Astrocyte of the hippocampus (primary cell): ENCODE measurements around the gene ARPC5.

Experiments used
- DNase-seq: peaks from one replicate; pipeline ENCODE4 v3.0.0; 2011; ENCODE audit warnings: low read depth, low spot score

ARPC5 gene

DNA sequence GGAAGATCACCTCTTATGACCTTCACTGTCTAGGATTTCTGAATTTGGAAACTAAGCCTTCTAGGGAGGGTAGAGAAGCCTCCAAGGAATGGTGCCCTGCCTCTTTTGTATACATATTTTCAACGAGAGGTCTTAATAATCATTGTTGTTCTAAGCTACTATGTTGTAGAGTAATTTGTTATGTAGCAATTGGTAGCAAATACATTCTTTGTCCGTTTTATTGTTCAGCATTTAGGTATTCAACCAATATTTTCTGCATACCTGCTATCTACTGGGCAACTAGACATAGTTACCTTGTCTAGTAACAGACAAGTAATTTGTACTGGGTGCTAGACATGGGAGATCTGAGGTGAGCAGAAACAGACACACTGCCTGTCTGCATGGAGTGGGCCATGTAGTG is 24.6 kb downstream of the ARPC5 start:
- no peak for DNase-seq

DNA sequence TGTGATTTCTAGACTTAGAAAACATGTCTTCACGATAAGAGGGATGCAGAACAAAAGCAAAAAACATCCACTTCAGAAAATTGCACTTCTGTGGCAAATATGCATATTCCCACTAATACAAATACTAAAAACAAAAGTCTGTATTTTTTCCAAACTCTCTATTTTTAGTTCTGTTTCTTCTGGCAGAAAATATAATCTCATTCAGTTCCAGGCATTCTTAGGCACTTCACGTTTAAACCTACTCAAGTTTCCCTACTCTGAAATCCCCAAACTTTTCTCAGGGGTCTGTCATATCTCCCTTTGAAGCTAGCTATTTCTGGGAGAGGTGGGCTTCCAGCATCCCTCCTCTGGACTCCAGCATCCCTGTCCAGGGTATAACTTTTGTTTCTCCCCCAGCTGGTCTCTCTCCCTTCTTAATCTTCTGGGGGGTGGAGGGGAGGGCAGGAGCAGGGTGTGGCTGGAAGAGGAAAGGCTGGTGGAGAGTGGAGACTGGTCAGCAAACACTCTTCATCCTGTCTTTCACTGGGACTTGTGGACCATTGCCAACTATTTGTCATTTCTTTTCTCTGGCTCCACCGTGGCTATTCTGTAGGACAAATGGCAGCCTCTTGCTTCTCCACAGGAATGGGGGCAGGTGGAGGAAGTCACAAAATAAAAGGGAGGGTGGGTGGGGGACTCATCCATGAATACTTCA is 25.7 kb downstream of the ARPC5 start:
- peak; percentile 41 for DNase-seq

DNA sequence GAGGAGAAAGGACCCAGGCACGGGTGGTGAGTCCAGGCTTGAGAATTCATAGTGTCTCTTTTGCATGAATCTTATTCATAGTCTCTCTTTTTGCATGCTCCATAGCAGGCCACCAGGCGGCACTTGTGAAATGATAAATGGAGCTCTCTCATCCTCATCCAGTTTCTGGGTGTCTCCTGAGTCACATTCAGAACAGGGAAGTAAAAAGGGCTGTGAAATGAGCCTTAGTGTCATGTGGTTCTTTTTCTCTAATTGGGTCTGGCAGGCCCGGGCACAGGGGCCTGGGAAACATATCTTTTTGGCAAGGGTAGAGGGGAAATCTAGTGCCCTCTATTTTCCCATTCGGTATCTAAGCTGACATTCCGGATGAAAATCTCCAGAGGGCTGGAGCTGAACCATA is 26.3 kb downstream of the ARPC5 start:
- DNase-seq, result peak; percentile 32

DNA sequence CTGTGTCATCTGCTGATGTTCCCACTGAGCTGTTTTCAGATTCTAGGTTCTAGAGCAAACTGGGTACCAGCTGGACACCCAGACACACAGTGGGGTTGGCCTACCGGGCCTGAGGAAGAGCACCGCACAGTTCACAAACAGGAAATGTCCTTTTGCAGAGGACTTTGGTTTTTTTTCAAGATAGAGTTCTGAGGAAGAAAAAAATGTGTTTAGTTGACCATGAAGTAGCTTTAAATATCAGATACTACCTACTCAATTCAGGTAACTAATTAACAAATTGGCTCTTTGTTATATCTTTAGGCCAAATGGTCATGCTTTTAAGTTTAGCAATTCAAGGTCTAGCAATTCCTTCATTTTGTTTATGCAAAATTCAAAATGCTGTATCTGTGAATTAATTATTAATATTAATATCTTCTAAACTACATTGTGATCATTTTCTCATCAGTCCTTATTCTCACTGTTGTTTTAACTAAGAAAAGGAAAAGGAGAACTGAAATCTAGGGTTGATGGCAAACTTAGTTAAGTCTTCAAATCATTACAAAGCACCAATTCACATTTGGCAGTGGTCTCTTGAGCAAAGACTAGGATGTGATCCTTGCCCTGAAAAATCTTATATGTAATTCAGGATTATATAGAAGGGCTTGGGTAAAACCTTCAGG is 28.1 kb downstream of the ARPC5 start:
- DNase-seq, result no peak

DNA sequence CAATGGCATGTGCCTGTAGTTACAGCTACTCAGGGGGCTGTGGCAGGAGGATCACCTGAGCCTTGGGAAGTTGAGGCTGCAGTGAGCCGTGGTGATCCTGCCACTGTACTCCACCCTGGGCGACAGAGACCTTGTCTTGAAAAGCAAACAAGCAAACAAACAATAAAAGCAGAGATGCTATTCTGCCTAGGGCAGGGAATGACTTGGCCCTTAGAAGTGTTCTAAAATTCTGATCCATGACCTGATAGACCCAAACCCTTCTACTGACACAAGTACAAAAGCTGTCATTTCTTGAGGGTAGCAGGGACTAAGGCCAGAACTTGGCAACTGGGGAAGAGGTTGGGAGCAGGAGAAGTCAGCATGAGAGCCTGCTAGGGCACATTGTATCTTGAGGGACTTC is 29.7 kb downstream of the ARPC5 start:
- DNase-seq, result no peak

DNA sequence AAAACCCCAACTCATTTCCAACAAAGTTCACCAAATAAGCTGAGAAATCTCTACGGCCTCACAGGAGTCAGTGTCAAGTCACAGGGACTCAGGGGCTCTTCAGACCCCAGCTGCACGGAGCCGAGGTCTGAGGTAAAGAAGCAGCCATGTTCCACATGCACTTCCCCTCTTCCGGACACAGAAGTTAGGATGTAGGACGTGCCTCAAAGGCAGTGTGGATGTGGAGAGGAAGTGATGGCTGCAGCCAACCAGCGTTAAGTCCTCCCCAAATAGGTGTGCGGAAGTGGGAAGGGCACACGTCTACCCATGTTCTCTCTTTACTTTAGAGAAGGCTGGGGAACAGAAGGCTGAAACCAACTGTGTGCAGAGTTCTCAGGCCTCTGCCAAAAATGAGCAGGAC is 30.8 kb downstream of the ARPC5 start:
- no peak for DNase-seq

DNA sequence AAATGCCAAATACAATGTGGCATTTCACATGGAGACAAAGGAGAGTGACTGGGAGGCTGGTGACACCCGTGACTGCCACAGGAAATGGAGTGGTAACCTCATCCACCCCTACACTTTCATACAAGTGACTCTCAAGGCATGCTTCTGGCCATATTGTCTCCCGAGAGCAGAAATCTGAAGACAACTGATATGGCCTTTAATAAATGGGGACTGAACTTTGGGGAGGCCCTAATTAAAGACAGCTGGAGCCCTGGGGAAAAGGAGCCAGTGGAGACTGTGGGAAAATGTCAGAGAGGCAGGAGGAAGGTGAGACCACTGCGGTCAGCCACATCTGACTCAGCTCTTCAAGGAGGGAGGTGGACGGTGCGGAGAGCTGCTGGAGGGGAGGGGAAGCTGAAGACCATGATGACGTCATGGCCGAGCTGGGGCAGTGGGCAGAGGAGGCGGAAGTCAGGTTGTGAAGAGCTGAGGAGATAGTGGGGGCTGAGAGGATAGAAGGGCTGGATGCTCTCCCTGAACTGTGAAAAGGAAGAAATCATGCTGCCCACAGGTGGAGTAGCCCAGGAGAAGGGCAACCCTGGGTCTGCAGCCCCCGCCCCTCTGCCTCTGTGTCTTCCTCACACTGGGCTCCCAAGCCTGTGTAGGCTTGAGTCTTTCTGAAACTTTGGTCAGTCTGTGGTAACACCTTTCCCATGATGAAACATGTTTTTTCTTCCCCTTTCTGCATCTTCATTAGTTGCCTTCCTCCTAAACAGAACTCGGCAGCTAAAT is 31.4 kb downstream of the ARPC5 start:
- peak; percentile 87 for DNase-seq

DNA sequence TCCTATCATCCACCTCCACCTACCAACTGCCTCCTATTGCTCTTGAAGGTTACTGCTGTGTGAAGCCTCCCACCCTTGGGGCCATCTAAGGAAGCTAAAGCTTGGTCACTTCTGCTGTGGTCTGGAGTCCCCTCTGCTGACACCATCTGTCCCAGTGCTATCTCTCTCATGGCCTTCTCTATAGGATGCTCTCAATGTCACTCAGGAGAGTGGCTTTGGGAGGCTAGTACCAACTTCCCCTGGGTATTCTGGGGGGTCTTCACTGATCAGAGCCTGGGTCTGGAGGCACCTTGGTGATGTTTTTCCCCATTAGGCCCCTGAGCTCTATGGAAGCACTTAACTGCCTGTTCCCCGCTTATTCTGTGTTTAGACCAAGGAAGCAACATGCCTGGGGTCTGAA is 33.1 kb downstream of the ARPC5 start:
- no peak for DNase-seq

DNA sequence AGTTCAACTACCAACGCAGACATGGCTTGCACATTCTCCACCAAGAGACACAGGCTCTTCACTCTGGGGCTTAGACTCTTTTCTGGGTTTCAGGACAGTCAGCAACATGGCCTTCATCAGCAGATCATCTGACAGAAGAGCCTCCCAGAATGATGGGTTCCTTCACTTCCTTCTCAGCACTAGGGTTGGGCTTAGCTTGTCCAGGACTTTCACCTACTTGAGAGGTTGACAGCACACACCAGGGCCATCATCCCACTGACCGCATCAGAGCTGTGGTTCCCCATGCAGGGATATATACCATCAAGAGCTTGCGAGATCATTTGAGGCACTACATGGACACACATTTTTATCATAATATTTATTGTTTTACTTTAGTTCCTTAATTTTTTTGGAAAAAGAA is 34.9 kb downstream of the ARPC5 start:
- no peak for DNase-seq

DNA sequence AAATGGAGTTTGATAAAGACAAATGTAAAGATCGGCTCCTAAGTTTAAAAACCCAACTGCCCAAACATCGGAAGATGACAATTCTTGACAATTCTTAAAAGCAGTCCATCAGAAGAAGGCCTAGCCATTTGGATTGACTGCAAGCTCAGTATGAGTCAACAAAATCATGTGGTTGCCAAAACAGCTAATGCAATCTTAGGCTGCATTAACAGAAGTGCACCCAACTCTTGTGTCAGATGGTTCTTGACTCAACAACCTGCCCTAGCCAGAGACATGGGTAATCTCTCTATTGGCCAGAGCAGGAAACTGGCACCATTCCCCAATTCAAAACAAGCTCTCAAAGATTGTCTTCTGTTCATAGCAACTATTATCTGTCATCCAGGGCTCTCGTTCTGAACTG is 35.4 kb downstream of the ARPC5 start:
- DNase-seq, result peak; percentile 33

DNA sequence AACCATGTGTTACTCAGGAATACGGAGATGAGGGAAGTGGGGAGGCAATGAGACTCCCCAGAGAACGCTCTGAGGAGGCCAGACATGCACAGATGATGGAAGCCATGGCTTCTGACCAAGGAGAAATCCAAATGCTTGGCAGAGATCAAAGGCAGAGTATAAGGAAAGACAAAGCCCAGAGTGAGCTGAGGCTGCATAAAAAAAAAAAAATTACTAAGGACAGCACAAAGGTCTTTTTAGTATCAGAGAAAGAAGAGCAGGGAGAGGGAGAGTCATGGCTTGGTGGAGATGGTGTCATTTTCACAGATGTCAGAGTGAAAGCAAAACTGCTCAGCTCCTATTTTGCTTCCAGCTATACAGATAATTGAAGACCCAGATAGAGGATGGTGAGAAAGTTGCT is 37.2 kb downstream of the ARPC5 start:
- DNase-seq, result no peak

DNA sequence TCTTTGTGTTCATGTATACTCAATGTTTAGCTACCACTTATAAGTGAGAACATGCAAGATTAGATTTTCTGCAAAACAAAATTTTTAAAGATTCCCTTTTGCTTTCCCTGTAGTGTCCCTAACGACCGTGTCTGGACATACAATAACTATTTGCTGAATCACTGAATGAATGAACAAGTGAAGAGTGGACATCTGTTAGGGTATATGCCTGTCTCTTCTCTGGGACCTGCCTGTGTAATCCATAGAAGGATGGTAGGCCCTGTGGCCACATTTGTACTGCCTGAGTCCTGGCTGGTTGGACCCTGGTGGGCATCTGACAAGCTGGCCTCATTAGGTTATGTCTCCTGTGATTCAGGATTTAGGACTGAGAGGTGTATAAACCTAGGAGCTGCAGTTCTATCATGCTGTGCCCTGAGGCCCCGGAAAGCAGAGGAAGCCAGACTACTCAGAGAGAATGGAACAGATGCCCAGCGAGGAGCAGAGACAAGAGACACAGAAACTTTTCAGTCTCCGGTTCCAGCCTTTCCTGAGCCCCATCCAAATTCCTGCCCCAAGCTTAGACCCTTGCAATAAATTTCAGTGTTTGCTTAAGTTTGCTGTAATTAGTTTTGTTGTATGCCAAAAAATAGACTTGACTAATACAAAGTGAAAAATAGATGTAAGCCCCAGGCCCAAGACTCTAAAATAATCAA is 37.8 kb downstream of the ARPC5 start:
- no peak for DNase-seq

DNA sequence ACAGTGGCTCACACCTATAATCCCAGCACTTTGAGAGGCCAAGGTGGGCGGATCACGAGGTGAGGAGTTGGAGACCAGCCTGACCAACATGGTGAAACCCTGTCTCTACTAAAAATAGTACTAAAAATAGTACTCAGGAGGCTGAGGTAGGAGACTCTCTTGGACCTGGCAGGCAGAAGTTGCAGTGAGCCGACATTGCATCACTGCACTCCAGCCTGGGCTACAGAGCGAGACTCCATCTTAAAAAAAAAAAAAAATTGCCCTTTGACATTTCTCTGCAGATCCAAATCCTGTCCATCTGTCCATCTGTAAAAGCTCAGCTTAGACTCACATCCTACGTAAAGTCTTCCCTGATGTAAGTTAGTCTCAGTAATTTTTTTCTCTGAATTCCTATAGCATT is 39.1 kb downstream of the ARPC5 start:
- no peak for DNase-seq

DNA sequence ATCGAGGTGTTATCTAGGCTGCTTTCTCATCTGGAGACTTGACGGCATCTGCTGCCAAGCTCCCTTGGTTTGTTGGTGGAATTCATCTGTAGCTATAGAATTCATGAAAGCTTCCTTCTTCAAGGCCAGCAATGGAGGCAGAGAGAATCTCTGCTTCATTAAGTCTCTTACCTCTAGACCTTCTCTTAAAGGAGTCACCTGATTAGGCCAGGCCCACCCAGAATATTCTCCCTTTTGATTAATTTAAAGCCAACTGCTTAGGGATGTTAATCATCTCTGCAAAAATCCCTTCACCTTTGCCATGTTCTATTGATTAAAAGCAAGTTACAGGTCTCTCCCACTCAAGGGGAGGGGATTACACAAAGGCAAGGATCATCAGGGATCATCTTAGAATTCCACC is 40.0 kb downstream of the ARPC5 start:
- no peak for DNase-seq

DNA sequence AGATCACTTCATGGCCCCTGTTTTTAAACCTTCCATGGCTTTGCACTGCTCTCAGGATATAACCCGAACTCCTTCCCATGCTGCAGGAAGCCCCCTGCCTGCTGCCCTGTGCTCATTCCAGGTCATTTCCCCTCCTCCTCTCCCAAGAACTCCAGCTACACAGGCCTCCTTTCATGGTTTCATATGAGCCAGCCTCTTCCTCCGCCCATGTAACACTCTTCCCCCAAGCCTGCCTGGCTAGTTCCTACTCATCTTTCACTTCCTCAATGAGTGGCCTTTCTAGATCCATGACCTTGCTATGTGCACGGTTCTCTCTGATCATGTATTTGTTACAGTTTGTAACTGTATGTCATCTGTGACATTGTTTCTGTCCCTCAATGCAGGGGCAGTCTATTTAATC is 42.2 kb downstream of the ARPC5 start:
- DNase-seq, result no peak

DNA sequence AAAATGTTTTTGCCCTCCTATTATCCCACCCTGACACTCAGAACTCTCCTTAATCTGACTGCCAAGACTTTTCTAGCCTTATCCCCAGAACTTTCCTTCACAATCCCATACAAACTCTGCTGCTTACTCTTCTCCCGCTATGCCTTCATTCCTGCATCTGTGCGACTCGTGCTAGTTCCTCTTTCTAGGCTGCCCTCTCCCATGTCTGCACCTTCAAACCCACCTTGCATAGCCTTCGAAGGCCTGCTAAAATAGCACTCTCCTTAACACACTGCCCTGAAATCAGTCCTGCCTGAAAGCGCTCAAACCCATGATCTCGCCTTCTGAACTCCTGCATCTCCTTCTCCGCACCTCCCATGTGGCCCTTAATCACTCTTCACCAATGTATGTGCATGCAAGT is 42.9 kb downstream of the ARPC5 start:
- DNase-seq, result no peak

DNA sequence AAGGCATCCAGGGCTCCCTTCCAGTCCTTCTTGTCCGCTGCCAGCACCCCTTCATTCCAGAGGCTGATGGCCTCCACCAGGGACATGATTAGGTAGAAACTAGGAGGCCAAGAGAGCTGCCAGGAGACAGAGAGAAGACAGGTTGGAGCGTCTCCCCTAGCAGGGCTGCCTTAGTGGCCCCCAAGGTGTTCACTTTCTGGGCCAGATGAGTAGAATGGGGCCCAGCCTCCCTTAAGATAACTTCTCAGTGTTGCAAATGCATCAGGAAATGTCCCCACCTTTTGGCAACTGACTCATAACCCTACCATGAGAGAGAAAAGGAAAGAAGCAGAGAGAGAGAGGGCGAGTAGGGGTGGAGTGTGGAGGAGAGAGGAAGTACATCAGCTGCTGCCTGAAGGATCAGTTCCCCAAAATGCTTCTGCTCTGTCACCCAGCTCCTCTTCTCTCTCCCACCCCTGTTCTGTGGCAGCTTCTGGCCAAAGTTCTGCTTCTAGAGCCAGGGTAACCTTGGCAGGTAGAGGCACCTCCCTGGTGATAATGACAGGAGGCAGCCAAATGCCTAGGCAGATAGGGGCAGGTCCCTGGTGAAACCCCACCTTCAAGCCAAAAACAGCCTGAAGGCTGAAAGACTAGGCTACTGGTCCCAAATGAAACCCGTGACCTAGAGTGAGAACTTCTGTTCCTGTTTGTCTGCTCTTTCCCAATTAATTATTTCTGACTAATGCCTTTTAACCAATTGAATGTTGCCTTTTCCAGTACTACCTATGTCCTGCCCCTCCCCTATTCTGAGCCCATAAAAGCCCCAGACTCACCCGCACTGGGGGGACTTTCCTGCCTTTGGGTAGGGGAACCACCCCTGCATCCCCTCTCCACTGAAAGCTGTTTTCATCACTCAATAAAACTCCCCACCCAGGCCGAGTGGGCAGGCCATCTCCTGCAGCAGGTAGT is 45.1 kb downstream of the ARPC5 start, which contains the start of gene NCF2:
NCF2 (minus strand) TSS at position 216 of the 948 bp plus-strand sequence; CDS start at position 86, 130 bp downstream.
- DNase-seq, result no peak

DNA sequence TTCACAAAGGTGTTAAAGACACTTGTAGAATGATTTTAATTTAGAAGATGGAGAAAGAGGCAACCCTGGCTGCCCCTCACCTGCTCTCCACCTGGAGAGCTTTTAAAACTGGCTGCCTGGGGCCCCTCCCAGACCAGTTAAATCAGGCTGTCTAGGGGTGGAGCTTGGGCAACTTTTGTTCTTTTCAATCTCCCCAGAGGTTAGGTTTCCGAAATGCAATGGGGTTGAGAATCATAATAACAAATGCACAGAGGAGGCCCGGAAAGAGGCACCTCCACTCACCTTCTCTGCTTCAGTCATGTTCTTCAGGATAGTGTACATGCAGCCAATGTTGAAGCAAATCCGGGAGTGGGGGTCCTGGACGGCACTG is 45.7 kb downstream of the ARPC5 start:
- DNase-seq, result no peak

DNA sequence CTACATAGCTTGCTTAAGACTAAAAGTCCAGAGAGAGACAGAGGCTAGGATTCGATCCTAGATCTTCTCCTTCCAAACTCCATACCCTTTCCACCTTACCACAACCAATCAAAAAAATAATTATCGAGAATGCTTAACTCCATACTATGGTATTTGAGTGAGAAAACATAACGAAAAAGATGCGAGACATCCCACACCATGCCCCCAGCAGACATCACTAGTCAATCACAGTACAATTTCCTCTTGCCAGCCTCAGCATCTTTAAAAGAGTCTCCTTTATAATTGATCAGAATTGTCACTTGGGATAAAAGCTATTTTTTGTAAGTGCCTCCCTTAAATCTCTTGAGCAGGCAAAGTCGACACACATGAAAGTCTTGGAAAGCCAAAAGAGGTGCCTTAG is 46.2 kb downstream of the ARPC5 start:
- DNase-seq, result no peak

DNA sequence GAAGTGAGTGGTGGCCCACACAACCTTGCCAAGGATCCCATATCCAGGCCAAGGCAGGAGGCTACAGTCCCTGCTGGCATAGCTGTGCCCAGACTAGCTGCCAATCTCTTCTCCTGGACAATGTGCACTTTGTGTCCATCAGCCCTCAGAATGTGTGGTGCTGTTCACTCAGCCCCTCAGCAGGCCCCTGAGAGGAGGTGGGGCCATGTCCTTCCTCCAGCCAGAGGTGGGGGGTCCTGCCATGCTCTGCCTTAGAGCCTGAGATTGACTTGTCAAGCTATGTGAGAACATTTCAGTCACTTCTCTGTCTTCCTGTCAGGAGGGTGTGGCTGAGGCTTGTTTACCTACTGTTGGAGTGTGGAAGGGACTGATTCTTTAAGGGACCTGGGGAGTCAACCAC is 46.8 kb downstream of the ARPC5 start:
- DNase-seq, result no peak

DNA sequence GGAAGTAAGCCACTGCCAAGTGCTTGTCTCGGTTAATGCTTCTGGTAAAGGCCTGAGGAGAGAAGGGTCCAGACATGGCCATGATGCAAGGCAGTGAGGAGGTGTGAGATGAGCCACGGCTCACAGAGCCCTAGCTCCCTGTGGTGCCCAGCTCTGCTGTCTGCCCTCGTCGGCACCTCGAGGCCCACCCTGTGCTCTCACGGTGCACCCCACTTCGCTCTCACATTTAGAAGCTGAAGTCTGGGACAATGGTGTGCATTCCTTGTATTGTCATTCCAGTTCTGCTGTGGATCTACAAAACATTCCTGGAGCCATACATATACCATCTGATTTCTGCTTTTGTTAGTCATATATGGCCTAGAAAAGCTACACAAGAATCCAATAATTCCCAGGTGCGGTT is 48.7 kb downstream of the ARPC5 start:
- no peak for DNase-seq
